RCC 7860 (cell line): Measurements from ENCODE around the gene MYMX.
"Not testable (repeated sequence)": the region's sequence is repeated elsewhere in the genome, so short reads cannot be mapped to it uniquely, and the experiment has no call there.

Source experiments
- DNase-seq: peaks from one replicate; pipeline ENCODE4 v3.0.0-alpha.2; 2015; ENCODE audit warnings: low spot score
- FAIRE-seq: peaks from 2 replicates; lab custom pipeline; 2012; peaks lifted over from hg19 to GRCh38; lab: Jason Lieb, UNC

Gene MYMX

DNA sequence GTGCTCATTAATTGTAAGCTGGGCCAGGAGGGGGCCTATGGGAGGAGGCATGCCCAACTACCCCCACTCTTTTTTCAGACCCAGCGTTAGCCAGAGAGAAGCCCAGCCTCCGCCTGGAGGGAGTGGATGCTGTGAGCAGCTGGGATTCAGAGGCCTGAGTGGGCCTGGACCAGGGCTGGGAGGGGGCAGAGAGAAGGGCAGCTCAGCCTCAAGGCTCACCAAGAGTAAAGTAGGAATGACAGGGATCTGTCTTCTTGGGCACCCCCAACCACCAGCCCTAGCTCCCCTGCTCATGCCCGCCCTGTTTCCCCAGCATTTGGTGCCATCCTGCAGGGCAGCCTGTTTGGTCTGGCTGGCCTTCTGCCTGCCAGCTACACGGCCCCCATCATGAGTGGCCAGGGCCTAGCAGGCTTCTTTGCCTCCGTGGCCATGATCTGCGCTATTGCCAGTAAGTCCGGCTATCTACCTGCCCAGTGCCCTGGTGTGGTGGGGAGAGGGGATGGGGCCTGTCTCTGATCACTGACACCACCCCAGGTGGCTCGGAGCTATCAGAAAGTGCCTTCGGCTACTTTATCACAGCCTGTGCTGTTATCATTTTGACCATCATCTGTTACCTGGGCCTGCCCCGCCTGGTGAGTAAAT lies 13.4 kb downstream of the MYMX start:
- DNase-seq (no peak), FAIRE-seq (no peak)

DNA sequence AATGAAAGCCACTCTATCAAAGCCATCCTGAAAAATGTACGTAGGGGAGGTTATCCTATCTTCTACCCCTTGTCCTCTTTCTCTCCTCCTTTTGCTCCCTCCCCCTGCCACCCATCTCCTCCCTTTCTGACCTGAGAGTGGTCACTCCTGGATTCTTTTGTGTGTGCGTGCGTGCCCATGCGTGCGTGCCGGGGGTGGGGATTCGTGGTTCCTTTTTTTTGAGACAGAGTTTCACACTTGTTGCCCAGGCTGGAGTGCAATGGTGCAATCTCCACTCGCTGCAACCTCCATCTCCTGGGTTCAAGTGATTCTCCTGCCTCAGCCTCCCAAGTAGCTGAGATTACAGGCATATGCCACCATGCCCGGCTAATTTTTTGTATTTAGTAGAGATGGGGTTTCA lies 14.7 kb downstream of the MYMX start:
- not testable (repeated sequence) for FAIRE-seq, DNase-seq

DNA sequence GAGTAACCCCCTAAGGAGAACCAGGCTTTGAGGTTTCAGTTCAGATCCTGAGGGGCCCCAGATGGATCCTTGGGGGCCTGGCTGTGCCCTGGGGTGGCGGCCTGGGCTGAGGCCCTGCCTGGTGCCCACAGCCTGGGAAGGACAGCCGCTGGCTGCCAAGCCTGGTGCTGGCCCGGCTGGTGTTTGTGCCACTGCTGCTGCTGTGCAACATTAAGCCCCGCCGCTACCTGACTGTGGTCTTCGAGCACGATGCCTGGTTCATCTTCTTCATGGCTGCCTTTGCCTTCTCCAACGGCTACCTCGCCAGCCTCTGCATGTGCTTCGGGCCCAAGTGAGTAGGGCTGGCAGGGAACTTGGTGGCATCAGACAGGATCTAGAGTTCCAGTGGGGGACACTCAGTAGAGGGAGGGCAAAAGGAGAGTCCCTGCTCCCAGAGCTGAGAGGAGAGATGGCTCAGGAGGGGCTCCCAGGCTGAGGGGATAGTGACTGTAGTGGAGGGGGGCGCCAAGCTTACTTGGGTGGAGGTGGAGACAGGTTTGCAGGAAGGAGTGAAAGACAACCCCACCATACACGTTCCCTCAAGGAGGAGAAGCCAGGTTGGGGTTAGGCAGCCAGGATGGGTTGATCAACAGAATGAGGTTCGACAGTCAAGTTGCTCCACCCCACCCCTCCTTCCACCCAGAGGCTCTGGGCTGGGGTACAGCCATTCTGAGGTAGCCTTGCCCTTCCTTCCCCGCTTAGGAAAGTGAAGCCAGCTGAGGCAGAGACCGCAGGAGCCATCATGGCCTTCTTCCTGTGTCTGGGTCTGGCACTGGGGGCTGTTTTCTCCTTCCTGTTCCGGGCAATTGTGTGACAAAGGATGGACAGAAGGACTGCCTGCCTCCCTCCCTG lies 16.2 kb downstream of the MYMX start:
- DNase-seq (no peak), FAIRE-seq (no peak)

DNA sequence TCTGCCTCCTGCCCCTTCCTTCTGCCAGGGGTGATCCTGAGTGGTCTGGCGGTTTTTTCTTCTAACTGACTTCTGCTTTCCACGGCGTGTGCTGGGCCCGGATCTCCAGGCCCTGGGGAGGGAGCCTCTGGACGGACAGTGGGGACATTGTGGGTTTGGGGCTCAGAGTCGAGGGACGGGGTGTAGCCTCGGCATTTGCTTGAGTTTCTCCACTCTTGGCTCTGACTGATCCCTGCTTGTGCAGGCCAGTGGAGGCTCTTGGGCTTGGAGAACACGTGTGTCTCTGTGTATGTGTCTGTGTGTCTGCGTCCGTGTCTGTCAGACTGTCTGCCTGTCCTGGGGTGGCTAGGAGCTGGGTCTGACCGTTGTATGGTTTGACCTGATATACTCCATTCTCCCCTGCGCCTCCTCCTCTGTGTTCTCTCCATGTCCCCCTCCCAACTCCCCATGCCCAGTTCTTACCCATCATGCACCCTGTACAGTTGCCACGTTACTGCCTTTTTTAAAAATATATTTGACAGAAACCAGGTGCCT lies 16.9 kb downstream of the MYMX start:
- FAIRE-seq (no peak), DNase-seq (no peak)

DNA sequence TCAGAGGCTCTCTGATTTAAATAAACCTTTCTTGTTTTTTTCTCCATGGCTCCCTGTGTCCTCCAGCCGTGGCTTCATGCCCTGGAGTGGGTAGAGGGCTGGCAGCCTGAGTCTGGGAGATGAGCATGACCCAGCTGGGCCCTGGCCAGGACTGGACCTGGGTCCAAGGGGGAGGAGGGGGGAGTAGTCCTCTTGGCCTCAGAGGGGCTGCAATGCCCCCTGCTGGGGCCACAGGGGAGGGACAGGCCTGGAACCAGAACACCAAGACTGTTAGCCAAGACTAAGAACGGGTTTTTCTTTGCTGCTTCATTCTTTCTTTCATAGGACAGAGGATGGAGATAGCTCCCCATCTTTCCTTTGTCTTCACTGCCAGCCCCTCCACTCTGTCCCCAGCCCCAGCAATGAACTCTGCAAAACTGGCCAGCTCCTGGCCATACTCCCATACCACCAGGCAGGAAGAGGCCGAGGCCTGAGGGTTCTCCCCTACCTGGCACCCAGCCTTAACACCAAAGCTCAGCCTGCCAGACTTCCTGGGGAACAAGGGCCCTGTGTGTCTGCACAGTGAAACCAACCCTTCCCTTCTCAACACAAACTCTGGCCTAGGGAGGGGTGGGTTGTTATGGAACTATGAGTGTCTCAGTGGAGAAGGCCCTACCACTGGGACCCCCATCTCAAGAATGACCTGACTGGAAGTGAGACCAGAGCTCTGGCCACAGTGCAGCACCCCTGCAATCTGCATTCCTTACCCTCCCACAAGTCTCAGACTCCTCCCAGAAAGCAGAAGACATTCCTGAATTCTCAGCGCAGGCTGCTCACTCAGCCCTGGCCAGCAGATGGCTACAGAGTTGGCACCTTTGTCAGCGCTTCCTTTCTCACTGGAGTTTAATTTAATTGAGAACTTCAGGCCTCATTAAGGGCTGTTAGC lies 17.6 kb downstream of the MYMX start:
- peak; percentile 50 for DNase-seq
- FAIRE-seq, result peak; percentile 5

DNA sequence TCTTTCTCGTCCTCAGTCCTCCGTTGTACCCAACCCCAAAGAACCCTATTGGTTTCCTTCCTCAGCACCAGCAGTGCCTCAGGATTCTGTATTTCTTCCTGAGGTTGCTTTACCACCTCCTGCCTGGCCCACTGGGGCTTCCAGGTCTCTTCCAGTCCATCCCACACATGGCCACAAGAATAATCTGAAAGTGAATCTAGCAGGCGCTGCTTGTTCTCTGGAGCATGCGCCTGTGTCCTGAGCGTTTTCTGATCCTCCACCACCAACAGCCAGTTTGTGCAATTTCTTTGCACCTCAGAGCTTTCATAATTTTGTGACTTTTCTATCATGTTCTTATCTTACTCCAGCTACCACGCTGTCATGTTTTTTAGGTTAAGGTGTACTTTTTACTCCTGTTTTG lies 18.5 kb downstream of the MYMX start:
- DNase-seq (no peak), FAIRE-seq (no peak)

DNA sequence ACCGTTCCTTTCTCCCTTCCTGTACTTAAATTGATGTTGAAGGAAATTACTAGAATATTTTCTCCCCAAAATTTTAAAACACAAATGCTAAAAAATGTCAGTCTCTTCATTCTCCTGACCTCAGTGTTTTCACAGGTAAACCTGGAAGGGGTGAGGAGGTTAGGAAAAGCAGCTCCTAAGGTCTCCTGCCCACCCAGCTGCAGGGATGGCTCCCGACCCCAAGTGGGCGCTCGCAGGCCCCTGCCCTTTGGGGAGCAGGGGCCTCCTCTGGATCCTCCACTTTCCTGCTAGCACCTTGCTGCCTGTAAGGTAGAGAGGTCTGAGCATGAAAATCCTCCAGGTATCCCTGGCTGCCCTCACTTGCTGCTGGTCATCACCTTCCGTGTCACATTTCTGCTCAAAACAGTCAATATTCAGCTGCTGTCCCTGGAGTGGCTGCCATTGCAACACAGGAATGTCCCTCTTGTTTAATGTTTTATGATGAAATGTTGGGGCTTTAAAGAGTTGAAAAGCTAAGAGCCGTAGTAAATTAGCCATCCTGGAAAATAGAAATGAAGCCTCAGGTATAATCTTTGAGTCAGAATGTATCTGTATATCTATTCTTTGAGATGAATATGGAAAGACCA lies 19.3 kb downstream of the MYMX start:
- no peak for FAIRE-seq
- no peak for DNase-seq

DNA sequence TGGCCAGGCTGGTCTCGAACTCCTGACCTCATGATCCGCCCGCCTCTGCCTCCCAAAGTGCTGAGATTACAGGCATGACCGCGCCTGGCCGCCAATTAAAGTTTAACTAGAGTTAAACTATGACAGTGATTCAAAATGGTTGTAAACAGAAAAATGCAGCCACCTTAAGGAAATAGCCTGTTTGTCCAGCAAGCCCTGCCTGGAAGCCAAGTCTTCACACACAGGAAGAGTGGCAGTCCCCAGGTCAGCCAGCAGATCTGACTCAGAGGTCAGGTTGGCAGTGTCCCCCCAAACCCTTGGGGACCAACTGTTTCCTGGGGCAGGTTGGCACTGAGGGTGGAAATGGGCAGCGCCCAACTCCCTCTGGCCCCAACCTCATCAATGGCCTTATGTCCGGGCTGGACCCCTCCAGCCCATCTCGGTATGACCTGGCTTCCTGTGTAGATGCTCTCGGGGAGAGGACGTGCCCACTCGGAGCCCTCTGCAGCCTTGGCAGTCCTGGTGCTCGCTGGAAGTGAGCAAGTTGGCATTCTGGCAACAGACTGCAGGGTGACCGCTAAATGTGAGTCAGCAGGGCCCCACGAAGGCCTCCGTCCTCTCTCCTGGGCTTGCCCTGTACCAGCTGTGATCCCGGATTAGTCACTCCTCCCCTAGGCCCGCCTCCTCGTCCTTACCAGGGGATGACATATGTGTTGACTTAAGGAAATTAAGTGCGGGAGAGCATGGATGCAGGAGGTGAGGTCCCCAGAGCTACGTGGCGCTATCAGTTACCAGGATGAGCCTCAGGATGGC lies 20.5 kb downstream of the MYMX start:
- peak; percentile 99 for DNase-seq
- peak; percentile 94 for FAIRE-seq

DNA sequence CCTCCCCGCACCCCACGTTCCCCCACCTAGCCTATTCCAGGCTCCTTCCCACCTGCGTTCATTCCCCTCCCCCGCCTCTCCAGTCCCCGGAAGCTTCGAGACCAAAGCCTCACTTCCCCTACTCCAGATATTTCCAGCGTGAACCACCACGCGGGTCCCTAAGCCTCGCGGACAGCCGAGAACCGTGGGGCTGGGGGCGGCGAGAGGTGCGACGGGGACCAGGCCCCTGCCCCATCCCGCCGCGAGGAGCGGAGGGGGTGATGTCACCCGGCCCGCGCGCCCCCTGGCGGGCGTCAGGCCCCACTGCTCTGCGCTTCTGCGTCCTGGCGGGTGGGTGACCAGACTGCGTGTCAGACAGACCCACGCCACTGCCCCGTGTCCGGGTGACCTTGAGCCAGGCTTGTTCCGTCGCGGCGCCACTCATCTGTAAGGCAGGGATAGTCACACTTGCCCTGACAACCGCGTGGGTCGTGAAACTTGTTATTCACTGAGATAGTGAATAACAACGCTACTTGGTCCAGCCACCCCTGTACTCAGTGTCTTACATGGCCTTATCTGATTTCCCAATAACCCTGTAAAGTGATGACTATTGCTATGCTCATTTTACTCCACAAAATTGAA lies 21.2 kb downstream of the MYMX start:
- DNase-seq (peak; percentile 45), FAIRE-seq (no peak)

DNA sequence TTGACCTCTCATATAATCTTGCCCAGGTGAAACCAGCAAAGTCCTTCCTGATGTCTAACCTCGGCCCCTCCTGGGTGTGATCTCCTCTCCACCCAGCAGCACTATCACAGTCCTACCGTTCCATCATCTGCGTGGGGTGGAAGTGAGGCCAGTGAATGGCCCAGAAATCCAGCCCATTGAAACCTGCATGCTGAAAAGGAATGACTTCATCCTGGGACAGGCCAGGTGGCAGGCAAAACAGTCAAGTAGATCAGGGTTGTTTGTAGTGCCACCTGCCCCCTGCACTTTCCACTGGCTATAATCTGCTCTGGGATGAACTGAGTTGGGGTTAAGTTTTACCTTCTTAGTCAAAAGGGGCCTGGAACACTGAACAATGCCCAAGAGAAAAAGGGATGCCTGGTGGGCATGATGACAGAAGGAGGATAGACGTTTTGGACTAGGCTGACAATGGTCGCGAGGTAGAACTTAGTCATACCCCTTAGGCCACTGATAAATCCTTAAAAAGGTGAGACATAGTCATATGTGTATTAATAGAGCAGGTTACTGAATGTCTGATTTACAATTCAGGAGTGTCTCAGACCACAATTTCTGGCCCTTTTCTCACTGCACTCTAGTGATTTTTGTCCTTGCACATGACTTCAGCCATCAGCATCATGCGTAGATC lies 22.1 kb downstream of the MYMX start:
- FAIRE-seq (no peak), DNase-seq (no peak)

DNA sequence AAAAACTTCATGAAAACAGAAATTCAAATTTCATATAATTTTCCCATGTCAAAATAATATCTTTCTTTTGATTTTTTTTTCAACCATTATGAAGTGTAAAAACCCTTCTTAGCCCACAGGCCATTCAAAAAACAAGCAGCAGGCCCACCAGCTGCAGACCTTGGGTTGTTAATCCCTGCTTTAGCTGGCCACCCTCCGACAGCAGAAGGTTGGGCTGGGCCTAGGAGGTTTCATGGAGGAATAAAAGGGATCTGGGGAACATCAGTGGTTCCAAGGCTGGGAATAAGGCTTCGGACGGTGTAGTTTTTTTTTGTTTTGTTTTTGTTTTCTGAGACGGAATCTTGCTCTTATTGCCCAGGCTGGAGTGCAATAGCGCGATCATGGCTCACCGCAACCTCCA lies 26.6 kb downstream of the MYMX start:
- no peak for DNase-seq
- FAIRE-seq, result no peak

DNA sequence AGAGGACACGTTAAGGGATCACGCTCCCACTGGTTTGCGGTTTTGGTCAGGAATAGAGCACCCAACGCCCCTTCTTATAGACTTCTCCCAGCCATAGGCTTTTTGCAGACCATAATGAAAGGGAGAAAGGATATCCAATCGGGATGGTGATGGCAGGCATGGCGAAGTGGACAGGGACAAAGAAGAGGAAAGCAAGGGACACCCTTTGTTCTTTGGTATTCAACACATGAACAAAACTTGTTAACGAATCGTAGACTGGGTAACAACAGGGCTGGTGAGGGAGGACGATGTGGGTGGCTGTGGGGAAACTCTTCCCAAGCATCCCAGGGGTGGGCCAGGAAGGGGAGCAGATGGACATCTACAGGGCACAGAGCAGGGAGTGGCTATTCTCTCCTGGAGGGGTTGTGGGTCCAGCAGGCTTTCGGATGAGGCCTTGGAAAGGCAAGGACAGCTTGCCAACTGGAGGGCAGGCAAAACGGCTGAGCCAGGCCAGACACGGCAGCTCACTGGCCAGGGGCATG lies 28.7 kb downstream of the MYMX start:
- FAIRE-seq, result no peak
- DNase-seq, result no peak

DNA sequence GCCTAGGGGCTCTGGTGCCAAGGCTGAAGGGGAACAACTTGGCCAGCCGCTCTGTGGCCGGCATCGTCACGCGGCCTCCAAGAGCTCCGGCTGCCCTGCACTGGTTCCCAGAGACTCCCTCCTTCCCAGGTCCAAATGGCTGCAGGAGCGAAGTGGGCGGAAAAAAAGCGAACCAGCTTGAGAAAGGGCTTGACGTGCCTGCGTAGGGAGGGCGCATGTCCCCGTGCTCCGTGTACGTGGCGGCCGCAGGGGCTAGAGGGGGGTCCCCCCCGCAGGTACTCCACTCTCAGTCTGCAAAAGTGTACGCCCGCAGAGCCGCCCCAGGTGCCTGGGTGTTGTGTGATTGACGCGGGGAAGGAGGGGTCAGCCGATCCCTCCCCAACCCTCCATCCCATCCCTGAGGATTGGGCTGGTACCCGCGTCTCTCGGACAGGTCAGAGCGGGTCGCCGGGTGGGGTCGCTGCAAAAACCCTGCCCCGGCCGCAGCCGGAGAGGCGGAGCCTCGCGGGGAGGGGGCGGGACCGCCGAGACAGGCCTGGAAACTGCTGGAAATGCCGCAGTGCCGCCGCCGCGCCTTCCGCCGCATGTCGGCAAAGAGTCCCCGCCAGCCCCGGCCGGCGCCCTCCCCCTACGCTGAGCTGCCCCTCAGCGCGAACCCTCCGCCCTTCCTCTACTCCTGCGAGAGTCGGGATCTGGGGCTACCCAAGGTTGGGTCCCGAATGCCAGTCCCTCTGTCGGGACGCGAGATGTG lies 29.4 kb downstream of the MYMX start:
- FAIRE-seq (no peak), DNase-seq (peak; percentile 63)

DNA sequence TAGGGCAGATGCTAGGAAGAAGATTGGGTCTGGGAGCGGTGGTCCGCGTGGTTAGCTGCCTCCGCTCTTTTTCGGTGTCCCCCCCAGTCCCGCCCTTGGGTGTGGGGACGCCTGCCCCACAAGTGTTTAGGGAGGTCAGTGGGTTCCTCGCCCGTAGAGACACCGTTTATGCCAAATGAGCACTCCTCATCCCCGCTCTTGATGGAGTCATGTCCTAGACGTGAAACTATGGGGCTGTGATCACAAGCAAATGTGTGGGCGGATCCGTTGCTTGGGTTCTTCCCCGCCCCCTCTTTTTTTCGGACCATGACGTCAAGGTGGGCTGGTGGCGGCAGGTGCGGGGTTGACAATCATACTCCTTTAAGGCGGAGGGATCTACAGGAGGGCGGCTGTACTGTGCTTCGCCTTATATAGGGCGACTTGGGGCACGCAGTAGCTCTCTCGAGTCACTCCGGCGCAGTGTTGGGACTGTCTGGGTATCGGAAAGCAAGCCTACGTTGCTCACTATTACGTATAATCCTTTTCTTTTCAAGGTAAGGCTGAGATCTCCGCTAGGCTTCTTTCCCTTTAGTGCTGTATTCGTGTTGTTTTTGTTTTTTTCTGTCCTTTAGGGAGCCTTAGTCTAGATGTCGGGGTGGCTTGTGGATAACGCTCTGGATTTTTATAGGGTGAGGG lies 30.1 kb downstream of the MYMX start, which contains the start of gene HSP90AB1:
TSS of gene HSP90AB1 (plus strand) at position 439 of the 675 bp plus-strand sequence. CDS start 1,529 bp downstream, outside the sequence.
- FAIRE-seq, result peak; percentile 65
- DNase-seq, result peak; percentile 94

DNA sequence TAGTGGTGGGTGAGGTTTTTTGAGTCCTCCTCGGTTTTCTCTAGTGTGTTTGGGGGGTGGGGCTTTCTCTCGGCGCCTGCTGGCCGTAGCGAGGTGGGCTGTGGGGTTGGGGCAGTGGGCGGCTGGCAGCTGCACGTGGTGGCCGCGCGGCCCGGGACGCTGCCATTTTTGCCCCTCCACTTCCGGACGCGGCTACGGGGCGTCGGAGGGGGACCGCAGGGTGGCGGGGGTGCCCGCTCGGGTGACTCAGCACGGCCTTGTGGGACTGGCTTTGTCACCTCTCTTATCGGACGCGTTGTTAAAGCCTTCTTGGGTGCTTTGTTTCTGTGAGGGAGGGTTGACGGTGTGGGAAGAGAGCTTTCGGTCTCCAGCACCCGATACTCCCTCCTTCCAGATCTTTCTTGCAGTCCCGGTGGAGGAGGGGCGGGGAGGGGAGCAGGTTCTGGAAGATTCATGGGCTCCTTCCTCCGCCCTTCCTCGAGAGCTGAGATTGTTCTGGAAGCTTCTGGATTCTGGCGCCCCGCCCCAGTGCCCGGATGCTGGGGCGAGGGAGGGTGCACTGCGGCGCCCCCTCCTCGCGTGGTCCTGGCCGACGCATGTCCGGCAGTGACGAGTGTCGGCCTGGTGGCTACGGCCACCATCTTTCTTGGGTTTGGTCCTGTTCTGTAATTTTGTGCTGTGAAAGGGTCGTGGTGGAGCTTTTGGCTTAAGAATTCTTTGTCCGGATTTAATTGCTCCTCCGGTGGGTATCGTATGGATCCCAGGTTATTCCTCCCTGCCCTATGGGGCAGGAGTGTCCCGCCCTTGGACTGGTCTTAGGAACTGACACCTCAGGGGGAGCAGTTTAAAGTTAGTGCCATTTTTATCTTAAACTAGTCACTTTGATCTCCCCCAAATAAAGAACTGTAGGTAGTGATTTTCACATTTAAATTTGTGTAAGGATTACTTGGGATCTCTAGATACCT lies 30.9 kb downstream of the MYMX start:
- no peak for FAIRE-seq
- peak; percentile 38 for DNase-seq

DNA sequence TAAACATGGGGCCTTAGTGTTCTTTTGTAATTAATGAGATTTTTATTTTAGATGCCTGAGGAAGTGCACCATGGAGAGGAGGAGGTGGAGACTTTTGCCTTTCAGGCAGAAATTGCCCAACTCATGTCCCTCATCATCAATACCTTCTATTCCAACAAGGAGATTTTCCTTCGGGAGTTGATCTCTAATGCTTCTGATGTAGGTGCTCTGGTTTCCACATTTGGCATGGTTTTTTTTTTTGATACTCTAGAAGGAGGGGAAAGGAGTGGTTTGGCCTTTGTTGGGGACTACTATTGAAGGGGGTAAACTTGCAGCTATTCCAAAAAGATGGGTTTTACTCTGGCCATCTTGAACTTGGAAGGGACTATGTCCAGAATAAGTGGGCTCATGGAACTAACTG lies 31.9 kb downstream of the MYMX start:
- DNase-seq (no peak), FAIRE-seq (no peak)
